Left ventricle myocardium inferior (tissue), 1 donor: ENCODE results near the gene NRSN2. TPM values are rescaled to one million over a fixed set of nuclear protein-coding genes. Genes with fewer than 3 reads are reported as not detected.

ENCODE experiments used
- DNase-seq: peaks from one replicate; pipeline ENCODE4 v3.0.0-alpha.2; 2020
- H3K27ac ChIP-seq: fragments of 200-600 bp; replicated peaks from 2 replicates; pipeline ENCODE4 v1.8.0; 2021
- H3K27me3 ChIP-seq: fragments of 200-600 bp; 2 replicates; pipeline ENCODE4 v1.8.0; 2021; ENCODE audit warnings: low read depth
- H3K36me3 ChIP-seq: fragments of 200-600 bp; 2 replicates; pipeline ENCODE4 v1.8.0; 2021
- H3K4me1 ChIP-seq: fragments of 200-600 bp; 2 replicates; pipeline ENCODE4 v1.8.0; 2021
- H3K4me3 ChIP-seq: fragments of 200-600 bp; 2 replicates; pipeline ENCODE4 v1.8.0; 2021; ENCODE audit warnings: mild to moderate bottlenecking, moderate library complexity
- H3K9me3 ChIP-seq: fragments of 200-600 bp; replicated peaks from 2 replicates; pipeline ENCODE4 v1.8.0; 2021
- intact Hi-C: fragments of 100-400 bp; cut with micrococcal nuclease; formaldehyde crosslinking; loops from one replicate; pipeline ENCODE4 v1.11.0; 2022
- total RNA-seq: library from RNA; stranded (reverse); fragmentation: NEBNext Ultra II Directional; extraction: Animal tissue kit (Norgen Biotek cat#: 25700); gene quantifications from one replicate; pipeline ENCODE4 v1.2.1, GENCODE V29; 2021
- TF ChIP-seq, protein P1 (sequence below): fragments of 200-600 bp; IDR thresholded peaks from 2 replicates; pipeline ENCODE4 v1.8.0; 2021; ENCODE audit warnings: antibody characterized with exemption, mild to moderate bottlenecking, borderline replicate concordance
- donor health status: DM: no; HTN: yes; CAD: no; lungs with severe emphysema.

The NRSN2 gene
- total RNA-seq, 1 donor from 2014 or later, result 17.5 TPM

DNA sequence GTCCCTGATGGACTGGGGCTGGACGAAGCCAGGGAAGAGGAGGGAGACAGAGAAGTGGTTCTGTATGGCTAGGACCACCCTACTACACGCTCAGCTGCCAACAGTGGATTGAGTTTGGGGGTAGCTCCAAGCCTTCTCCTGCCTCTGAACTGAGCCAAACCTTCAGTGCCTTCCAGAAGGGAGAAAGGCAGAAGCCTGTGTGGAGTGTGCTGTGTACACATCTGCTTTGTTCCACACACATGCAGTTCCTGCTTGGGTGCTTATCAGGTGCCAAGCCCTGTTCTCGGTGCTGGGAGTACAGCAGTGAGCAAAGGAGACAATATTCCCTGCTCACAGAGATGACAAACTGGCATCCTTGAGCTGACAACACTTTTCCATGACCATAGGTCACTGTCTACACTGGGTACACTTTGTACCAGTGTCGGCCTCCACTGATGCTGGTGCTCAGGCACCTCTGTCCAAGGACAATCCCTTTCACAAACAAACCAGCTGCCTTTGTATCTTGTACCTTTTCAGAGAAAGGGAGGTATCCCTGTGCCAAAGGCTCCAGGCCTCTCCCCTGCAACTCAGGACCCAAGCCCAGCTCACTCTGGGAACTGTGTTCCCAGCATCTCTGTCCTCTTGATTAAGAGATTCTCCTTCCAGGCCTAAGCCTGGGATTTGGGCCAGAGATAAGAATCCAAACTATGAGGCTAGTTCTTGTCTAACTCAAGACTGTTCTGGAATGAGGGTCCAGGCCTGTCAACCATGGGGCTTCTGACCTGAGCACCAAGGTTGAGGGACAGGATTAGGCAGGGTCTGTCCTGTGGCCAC lies 49.9 kb downstream of the NRSN2 start:
- TF ChIP-seq, protein P1, sequence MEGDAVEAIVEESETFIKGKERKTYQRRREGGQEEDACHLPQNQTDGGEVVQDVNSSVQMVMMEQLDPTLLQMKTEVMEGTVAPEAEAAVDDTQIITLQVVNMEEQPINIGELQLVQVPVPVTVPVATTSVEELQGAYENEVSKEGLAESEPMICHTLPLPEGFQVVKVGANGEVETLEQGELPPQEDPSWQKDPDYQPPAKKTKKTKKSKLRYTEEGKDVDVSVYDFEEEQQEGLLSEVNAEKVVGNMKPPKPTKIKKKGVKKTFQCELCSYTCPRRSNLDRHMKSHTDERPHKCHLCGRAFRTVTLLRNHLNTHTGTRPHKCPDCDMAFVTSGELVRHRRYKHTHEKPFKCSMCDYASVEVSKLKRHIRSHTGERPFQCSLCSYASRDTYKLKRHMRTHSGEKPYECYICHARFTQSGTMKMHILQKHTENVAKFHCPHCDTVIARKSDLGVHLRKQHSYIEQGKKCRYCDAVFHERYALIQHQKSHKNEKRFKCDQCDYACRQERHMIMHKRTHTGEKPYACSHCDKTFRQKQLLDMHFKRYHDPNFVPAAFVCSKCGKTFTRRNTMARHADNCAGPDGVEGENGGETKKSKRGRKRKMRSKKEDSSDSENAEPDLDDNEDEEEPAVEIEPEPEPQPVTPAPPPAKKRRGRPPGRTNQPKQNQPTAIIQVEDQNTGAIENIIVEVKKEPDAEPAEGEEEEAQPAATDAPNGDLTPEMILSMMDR, result no peak
- H3K4me3 ChIP-seq, result no peak overlapping the region
- H3K4me1 ChIP-seq, result no peaks in the 10 kb centered on the region
- H3K9me3 ChIP-seq, result no peaks in the 10 kb centered on the region
- no peaks in the 10 kb centered on the region for H3K27me3 ChIP-seq
- DNase-seq, result no peak
- no peak overlapping the region for H3K27ac ChIP-seq
- H3K36me3 ChIP-seq, result peaks cover 9% of the 10 kb centered on the region
- intact Hi-C loops, result no loop called here

DNA sequence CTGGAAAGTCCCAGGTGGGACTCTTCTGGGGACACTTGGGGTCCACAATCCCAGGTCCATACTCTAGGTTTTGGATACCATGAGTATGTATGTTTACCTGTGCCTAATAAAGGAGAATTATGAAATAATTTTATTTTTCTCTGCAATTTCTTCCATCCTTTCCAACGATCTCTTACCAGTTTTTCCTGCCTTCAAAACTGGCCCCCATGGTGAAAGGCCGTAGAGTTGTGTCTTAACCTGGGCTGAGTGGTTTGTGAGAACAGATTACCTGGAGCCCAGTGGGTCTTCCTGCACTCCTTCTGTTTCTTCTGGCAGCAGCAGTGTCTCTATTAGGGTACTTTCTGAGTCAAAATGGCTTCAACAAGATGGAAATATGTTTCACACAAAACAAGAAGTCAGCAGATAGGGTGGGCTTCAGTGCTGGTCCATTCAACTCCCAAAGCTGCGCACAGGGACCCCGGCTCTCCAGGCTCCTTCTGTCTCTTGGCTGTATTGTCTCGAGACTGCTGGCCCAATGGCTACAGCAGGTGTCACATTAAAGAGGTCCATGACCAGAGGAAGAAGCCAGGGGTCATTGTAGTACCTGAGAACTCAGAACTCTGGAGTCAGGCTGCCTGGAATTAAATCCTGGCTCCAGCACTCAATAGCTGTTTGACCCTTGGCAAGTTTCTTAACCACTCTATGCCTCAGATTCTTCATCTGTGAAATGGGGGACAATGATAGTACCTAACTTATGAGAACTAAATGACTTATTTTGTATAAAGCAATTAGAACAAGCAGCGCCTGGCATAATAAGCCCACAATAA lies 50.7 kb downstream of the NRSN2 start:
- no peak overlapping the region for H3K27ac ChIP-seq
- no peaks in the 10 kb centered on the region for H3K9me3 ChIP-seq

DNA sequence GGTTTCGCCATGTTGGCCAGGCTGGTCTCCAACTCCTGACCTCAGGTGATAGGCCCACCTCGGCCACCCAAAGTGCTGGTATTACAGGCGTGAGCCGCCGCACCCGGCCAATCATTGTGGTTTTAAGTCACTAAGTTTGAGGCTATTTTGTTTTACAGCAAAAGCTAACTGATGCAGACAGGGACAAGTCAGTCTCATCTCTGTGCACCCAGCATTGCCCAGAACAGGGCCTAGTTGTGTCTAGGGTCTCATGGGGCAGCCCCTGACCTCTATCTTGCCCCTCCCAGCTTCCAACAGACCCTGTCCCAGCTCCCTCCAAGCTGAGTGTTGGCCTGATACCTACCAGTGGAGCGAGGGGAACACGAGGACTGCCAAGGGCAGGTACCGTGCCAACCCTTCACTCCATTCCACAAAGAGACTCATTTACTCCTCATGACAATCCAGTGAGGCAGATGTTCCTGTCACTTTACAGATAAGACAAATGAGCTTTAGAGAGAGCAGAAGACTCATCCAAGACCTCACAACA lies 52.3 kb downstream of the NRSN2 start:
- TF ChIP-seq, protein P1, result no peak
- Histone ChIP-seq H3K4me1 (no peaks in the 10 kb centered on the region), H3K4me3 (no peak overlapping the region), H3K27me3 (no peaks in the 10 kb centered on the region), H3K27ac (no peak overlapping the region), H3K36me3 (peaks cover 9% of the 10 kb centered on the region), H3K9me3 (no peaks in the 10 kb centered on the region)
- intact Hi-C loops, result no loop called here
- DNase-seq, result no peak

More for the DNA sequence above, 50.7 kb downstream of the NRSN2 start:
- intact Hi-C loops, result no loop called here
- Histone ChIP-seq H3K36me3 (peaks cover 9% of the 10 kb centered on the region), H3K4me3 (no peak overlapping the region), H3K4me1 (no peaks in the 10 kb centered on the region), H3K27me3 (no peaks in the 10 kb centered on the region)
- TF ChIP-seq, protein P1, result no peak
- no peak for DNase-seq

DNA sequence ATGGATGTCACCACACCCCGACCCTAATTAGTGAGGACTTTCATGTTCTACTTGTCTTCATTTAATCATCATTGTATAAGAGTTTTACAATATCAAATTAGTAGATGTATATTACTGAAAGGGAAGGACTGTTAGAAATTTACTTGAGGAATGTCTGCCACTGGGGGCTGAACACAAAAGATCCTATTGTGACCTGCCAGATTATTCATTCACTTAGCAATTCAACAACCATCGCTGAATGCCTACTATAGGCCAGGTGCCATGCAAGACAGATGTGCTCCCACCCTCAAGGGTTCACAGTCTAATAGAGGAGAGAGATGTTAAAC lies 53.2 kb downstream of the NRSN2 start:
- no peak overlapping the region for H3K4me3 ChIP-seq
- no peak overlapping the region for H3K27ac ChIP-seq
- TF ChIP-seq, protein P1, result no peak
- intact Hi-C loops, result no loop called here
- no peak for DNase-seq
- H3K27me3 ChIP-seq, result no peaks in the 10 kb centered on the region
- H3K36me3 ChIP-seq, result peaks cover 9% of the 10 kb centered on the region
- H3K4me1 ChIP-seq, result no peaks in the 10 kb centered on the region
- no peaks in the 10 kb centered on the region for H3K9me3 ChIP-seq

DNA sequence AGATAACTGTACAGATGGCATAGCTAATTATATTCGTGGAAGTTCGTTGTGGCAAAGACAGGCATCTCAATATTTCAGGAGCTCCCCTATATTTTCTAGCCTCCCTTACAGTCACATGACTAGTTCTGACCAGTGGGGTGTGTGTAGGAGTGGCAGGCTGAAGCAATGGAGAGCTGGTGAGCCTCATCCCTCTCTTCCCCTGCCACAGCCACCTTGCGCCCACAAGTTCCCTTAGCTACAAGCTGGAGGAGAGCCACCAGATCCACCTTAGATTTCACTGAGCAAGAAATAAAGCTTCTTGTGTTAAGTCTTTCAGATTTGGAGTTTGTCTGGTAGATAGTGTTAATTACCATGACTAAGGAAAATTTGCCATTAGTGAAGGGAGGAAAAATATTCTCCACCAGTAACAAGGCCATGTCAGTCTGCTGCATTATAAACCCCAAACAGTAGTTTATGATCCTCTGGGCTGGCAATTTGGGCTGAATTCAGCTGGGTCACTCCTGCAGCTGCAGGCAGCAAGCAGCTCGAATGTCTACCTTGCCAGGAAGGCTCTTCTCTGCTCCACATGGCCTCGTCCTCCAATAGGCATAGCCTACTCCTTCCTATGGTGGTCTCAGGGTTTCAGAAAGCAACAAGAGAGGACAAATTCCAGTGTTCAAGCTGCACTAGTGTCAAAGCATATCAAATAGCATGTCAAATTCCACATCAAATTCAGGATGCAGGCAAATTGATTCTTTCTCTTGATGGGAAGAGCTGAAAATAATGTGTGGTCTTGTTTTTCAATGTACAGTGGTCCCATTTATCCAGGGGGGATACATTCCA lies 53.8 kb downstream of the NRSN2 start:
- H3K4me3 ChIP-seq, result no peak overlapping the region
- H3K9me3 ChIP-seq, result no peaks in the 10 kb centered on the region
- DNase-seq, result no peak
- no peaks in the 10 kb centered on the region for H3K4me1 ChIP-seq
- no peaks in the 10 kb centered on the region for H3K27me3 ChIP-seq
- H3K27ac ChIP-seq, result no peak overlapping the region
- intact Hi-C loops, result no loop called here
- TF ChIP-seq, protein P1, result no peak
- peaks cover 9% of the 10 kb centered on the region for H3K36me3 ChIP-seq
